ENCODE measurements around the gene ALOXE3. TPM values are rescaled to one million over a fixed set of nuclear protein-coding genes. Genes with fewer than 3 reads are reported as not detected.

Gene ALOXE3
- total and polyA plus RNA-seq, 2 experiments from 2014 or later, result 0.10 to 0.27 TPM

- TF ChIP-seq EZH2phosphoT487 (IDR thresholded peaks at IDR 0.05; ENCODE audit: unreplicated experiment) (no peak), POLR2AphosphoS5 (IDR thresholded peaks at IDR 0.05; ENCODE audit: low read depth) (no peak), EZH2 (IDR thresholded peaks at IDR 0.05; ENCODE audit: low read depth, unreplicated experiment) (no peak), ETS1 (IDR thresholded peaks at IDR 0.05) (no peak), STAT1 (IDR thresholded peaks at IDR 0.05; ENCODE audit: unreplicated experiment) (no peak), CREB1 (CRISPR knock-in tag; IDR thresholded peaks at IDR 0.05; ENCODE audit: low read depth) (0 out of 2 replicates have a peak, but pooled peaks have one; percentile 37), CTCF (conservative IDR thresholded peaks at IDR 0.05; ENCODE audit: low read depth in 2 of 2) (peak; percentile 83)
- no peak overlapping the region for H3K4me2 ChIP-seq
- Mint-ChIP-seq H3K9me3 (no peaks in the 10 kb centered on the region; the same call in 2 of the 3 replicates), H3K27me3 (ENCODE audit: insufficient read depth, low read depth, poor library complexity) (peaks cover 31% of the 10 kb centered on the region), H3K4me1 (peaks cover 31% of the 10 kb centered on the region), H3K36me3 (ENCODE audit: low read depth) (peaks cover 26% of the 10 kb centered on the region), H3K4me3 (peak overlapping the region; percentile 32; the same call in 2 of the 3 replicates), H3K27ac (peak overlapping the region; percentile 68)
- DNase-seq (ENCODE audit: low spot score), result peak; percentile 96
- peaks cover 14% of the 10 kb centered on the region; the same call in 1 of the 2 replicates for H3K79me2 ChIP-seq (replicated peaks; ENCODE audit: insufficient read depth)
- H3K4me1 ChIP-seq (ENCODE audit: insufficient read depth), result peaks cover 30% of the 10 kb centered on the region
- peak; percentile 6 for ATAC-seq
- H3F3A ChIP-seq (replicated peaks; ENCODE audit: low read depth), result peaks cover 27% of the 10 kb centered on the region; the same call in 1 of the 2 replicates
- H3K27ac ChIP-seq (ENCODE audit: low read depth), result no peak overlapping the region
- no peaks in the 10 kb centered on the region for H3K27me3 ChIP-seq (ENCODE audit: insufficient read depth)
- no peaks in the 10 kb centered on the region for H3K9me2 ChIP-seq (ENCODE audit: insufficient read depth)
- H2AFZ ChIP-seq, result no peak overlapping the region
- H4K20me1 ChIP-seq (replicated peaks; ENCODE audit: insufficient read depth), result peaks cover 5% of the 10 kb centered on the region
- no peak overlapping the region for H3K4me3 ChIP-seq
- peaks cover 5% of the 10 kb centered on the region; the same call in 1 of the 2 replicates for H3K36me3 ChIP-seq (ENCODE audit: insufficient read depth)
Observed at GRCh38 chr17:8158267-8159031, 40.1 kb upstream of the ALOXE3 start.

GRCh38 chr17:8156246-8156992 is 38.1 kb upstream of the ALOXE3 start:
- Histone ChIP-seq H3K9me2 (ENCODE audit: insufficient read depth) (no peaks in the 10 kb centered on the region), H3K4me3 (peak overlapping the region; percentile 67), H2AFZ (0 out of 2 replicates have a peak overlapping the region, but pooled peaks have one; percentile 45), H3K36me3 (ENCODE audit: insufficient read depth) (peaks cover 5% of the 10 kb centered on the region; the same call in 1 of the 2 replicates), H3K4me1 (ENCODE audit: insufficient read depth) (peaks cover 32% of the 10 kb centered on the region), H3K27ac (ENCODE audit: low read depth) (peak overlapping the region; percentile 96), H4K20me1 (replicated peaks; ENCODE audit: insufficient read depth) (peaks cover 5% of the 10 kb centered on the region), H3K4me2 (peak overlapping the region; percentile 100), H3F3A (replicated peaks; ENCODE audit: low read depth) (peaks cover 38% of the 10 kb centered on the region; the same call in 1 of the 2 replicates), H3K79me2 (replicated peaks; ENCODE audit: insufficient read depth) (peaks cover 3% of the 10 kb centered on the region; the same call in 1 of the 2 replicates), H3K27me3 (ENCODE audit: insufficient read depth) (no peaks in the 10 kb centered on the region)
- Mint-ChIP-seq H3K27me3 (ENCODE audit: insufficient read depth, low read depth, poor library complexity) (peaks cover 35% of the 10 kb centered on the region), H3K27ac (no peak overlapping the region), H3K4me1 (peaks cover 33% of the 10 kb centered on the region), H3K36me3 (ENCODE audit: low read depth) (peaks cover 23% of the 10 kb centered on the region), H3K9me3 (no peaks in the 10 kb centered on the region; the same call in 2 of the 3 replicates), H3K4me3 (no peak overlapping the region)
- ATAC-seq (peak; percentile 58), DNase-seq (ENCODE audit: low spot score) (peak; percentile 100)
- TF ChIP-seq ZNF462 (CRISPR knock-in tag; IDR thresholded peaks at IDR 0.05), result no peak
- TF ChIP-seq CREB1 (CRISPR knock-in tag; IDR thresholded peaks at IDR 0.05; ENCODE audit: low read depth), result peak; percentile 89
- no peak for TF ChIP-seq EZH2phosphoT487 (IDR thresholded peaks at IDR 0.05; ENCODE audit: unreplicated experiment)
- TF ChIP-seq STAT1 (IDR thresholded peaks at IDR 0.05; ENCODE audit: unreplicated experiment), result no peak

All from GM23338 (cell line).